Liver (tissue), 9 donors: Measurements from ENCODE around the gene FBXW7. TPM values are rescaled to one million over a fixed set of nuclear protein-coding genes. Genes with fewer than 3 reads are reported as not detected.

Experiments used
- DNase-seq: peaks from one replicate; pipeline ENCODE4 v3.0.0-alpha.2; 2017; ENCODE audit warnings: low spot score
- H3K27ac ChIP-seq, 2 donors: one replicate each; pipeline ENCODE4 v1.7.0; 2013; ENCODE audit warnings: inconsistent platforms in 2 of 2, low read length in 2 of 2, control low read depth in 1 of 2, low read depth in 1 of 2, mild to moderate bottlenecking in 1 of 2
- H3K27me3 ChIP-seq, 4 donors: one replicate each; pipeline versions ENCODE4 v1.6.1 to v1.7.0; 2013; ENCODE audit warnings: low read length in 3 of 4, inconsistent platforms in 1 of 4, mild to moderate bottlenecking in 1 of 4, moderate library complexity in 1 of 4; ENCODE audit not compliant: control insufficient read depth in 4 of 4, insufficient read depth in 4 of 4
- H3K36me3 ChIP-seq, 4 donors: one replicate each; pipeline versions ENCODE4 v1.6.1 to v1.7.0; 2013; ENCODE audit warnings: low read length in 3 of 4, mild to moderate bottlenecking in 3 of 4, low read depth in 1 of 4, moderate library complexity in 1 of 4; ENCODE audit not compliant: control insufficient read depth in 4 of 4, insufficient read depth in 3 of 4
- H3K4me1 ChIP-seq, 4 donors: one replicate each; pipeline versions ENCODE4 v1.6.1 to v1.7.0; 2013; ENCODE audit warnings: low read length in 3 of 4, mild to moderate bottlenecking in 3 of 4, moderate library complexity in 1 of 4; ENCODE audit not compliant: control insufficient read depth in 4 of 4, insufficient read depth in 4 of 4
- H3K4me3 ChIP-seq, 3 donors: one replicate each; pipeline versions ENCODE4 v1.6.1 to v1.7.0; 2013; ENCODE audit warnings: low read length in 3 of 3, control low read depth in 1 of 3, low read depth in 1 of 3, mild to moderate bottlenecking in 1 of 3
- H3K9ac ChIP-seq, 2 donors: one replicate each; pipeline ENCODE4 v1.7.0; 2013; ENCODE audit warnings: low read length in 2 of 2, mild to moderate bottlenecking in 2 of 2, moderate library complexity in 2 of 2, control low read depth in 1 of 2, low read depth in 1 of 2
- H3K9me3 ChIP-seq, 4 donors: one replicate each; pipeline versions ENCODE4 v1.6.1 to v1.7.0; 2013; ENCODE audit warnings: low read length in 3 of 4; ENCODE audit not compliant: control insufficient read depth in 4 of 4
- EGR1 ChIP-seq, 2 donors: IDR thresholded peaks; 2 replicates each; pipeline ENCODE4 v1.6.1; 2016 to 2018; ENCODE audit warnings: antibody characterized with exemption in 2 of 2, low read depth in 2 of 2
- FOXA1 ChIP-seq: IDR thresholded peaks from 2 replicates; pipeline ENCODE4 v1.6.1; 2016; ENCODE audit warnings: antibody characterized with exemption
- FOXA2 ChIP-seq: IDR thresholded peaks from 2 replicates; pipeline ENCODE4 v1.6.1; 2016; ENCODE audit warnings: antibody characterized with exemption
- GABPA ChIP-seq, 2 donors: IDR thresholded peaks in 1 of 2; conservative IDR thresholded peaks in 1 of 2; 2 replicates each; pipeline ENCODE4 v1.6.1; 2016; ENCODE audit warnings: antibody characterized with exemption in 2 of 2, mild to moderate bottlenecking in 1 of 2, moderate library complexity in 1 of 2
- HNF4A ChIP-seq, 2 donors: conservative IDR thresholded peaks; 2 replicates each; pipeline ENCODE4 v1.6.1; 2016; ENCODE audit warnings: antibody characterized with exemption in 2 of 2, mild to moderate bottlenecking in 2 of 2
- HNF4G ChIP-seq: IDR thresholded peaks from 2 replicates; pipeline ENCODE4 v1.6.1; 2016; ENCODE audit warnings: antibody characterized with exemption
- JUND ChIP-seq, 2 donors: IDR thresholded peaks; 2 replicates each; pipeline ENCODE4 v1.6.1; 2016; ENCODE audit warnings: antibody characterized with exemption in 2 of 2
- NR2F2 ChIP-seq: IDR thresholded peaks from 2 replicates; pipeline ENCODE4 v1.6.1; 2016; ENCODE audit warnings: antibody characterized with exemption
- RAD21 ChIP-seq, 2 donors: IDR thresholded peaks; 2 replicates each; pipeline ENCODE4 v1.6.1; 2016; ENCODE audit warnings: antibody characterized with exemption in 2 of 2, mild to moderate bottlenecking in 2 of 2
- RXRA ChIP-seq, 2 donors: IDR thresholded peaks; 2 replicates each; pipeline ENCODE4 v1.6.1; 2017 to 2018; ENCODE audit warnings: antibody characterized with exemption in 2 of 2, mild to moderate bottlenecking in 1 of 2
- SP1 ChIP-seq: IDR thresholded peaks from 2 replicates; pipeline ENCODE4 v1.6.1; 2018; ENCODE audit warnings: antibody characterized with exemption, mild to moderate bottlenecking
- YY1 ChIP-seq: IDR thresholded peaks from 2 replicates; pipeline ENCODE4 v1.6.1; 2016; ENCODE audit warnings: antibody characterized with exemption, mild to moderate bottlenecking
- WGBS: extraction: QIAGEN DNeasy Blood & Tissue Kit; methylation state at CpG from one replicate; pipeline ENCODE4 v1.1.7; 2013; 5-methylcytosine and 5-hydroxymethylcytosine counted together
- polyA plus RNA-seq, 2 donors: library from polyadenylated mRNA; stranded (reverse) in 1 of 2; unstranded in 1 of 2; fragments of 200-250 nt in 1 of 2; fragments of >200 nt in 1 of 2; fragmentation: Nextera tagmentation in 1 of 2; extraction: Ambion mirVana in 1 of 2; gene quantifications; one replicate each; pipeline versions ENCODE4 v1.2.1 to v1.2.3, GENCODE V29; 2013 to 2015
- total RNA-seq, 2 donors: library from RNA; depleted of rRNA; stranded (reverse); fragments of >200 nt; gene quantifications; one replicate each; pipeline ENCODE4 v1.2.3, GENCODE V29; 2014
- TF ChIP-seq, protein P1 (sequence below): IDR thresholded peaks from 2 replicates; pipeline ENCODE4 v1.6.1; 2016; ENCODE audit warnings: antibody characterized with exemption
- TF ChIP-seq, protein P2 (sequence below): IDR thresholded peaks from 2 replicates; pipeline ENCODE4 v1.6.1; 2016; ENCODE audit warnings: antibody characterized with exemption
- TF ChIP-seq, protein P3 (sequence below): fragments of 150-350 bp; IDR thresholded peaks from 2 replicates; pipeline ENCODE4 v1.5.1; 2017; ENCODE audit warnings: improper control_type of control experiment, low read depth, low read length; ENCODE audit not compliant: missing input control
- TF ChIP-seq, protein P4 (sequence below): IDR thresholded peaks from 2 replicates; pipeline ENCODE4 v1.6.1; 2016; ENCODE audit warnings: antibody characterized with exemption
- TF ChIP-seq, protein P5 (sequence below): IDR thresholded peaks from 2 replicates; pipeline ENCODE4 v1.6.1; 2016; ENCODE audit warnings: antibody characterized with exemption, mild to moderate bottlenecking
- donor health status: healthy.
- donor health status: healthy.
- donor health status: healthy.
- donor health status: healthy.
- donor health status: healthy.

The FBXW7 gene
- total and polyA plus RNA-seq, 4 donors = 4.0 to 56.9 (median 16.1) TPM

DNA sequence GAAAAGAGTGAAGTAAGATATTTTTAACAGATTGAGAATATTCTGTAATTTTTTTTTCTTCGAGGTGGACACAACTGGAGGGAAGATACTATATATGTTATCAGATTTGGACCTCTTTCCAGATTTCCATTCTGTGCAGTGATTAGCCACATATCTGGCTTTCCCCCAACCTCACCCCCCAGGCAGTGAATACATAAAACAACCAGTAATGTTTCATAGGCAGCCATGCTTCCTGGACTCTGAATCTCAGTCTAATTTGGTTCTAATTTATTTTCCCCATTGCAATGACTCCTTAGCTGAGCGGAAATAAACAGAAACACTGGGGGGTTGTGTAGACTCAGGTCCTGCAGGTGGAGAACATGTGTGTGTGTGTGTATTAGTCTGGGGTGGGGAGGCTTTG lies 226.5 kb downstream of the FBXW7 start (continued):
- TF ChIP-seq, protein P1, sequence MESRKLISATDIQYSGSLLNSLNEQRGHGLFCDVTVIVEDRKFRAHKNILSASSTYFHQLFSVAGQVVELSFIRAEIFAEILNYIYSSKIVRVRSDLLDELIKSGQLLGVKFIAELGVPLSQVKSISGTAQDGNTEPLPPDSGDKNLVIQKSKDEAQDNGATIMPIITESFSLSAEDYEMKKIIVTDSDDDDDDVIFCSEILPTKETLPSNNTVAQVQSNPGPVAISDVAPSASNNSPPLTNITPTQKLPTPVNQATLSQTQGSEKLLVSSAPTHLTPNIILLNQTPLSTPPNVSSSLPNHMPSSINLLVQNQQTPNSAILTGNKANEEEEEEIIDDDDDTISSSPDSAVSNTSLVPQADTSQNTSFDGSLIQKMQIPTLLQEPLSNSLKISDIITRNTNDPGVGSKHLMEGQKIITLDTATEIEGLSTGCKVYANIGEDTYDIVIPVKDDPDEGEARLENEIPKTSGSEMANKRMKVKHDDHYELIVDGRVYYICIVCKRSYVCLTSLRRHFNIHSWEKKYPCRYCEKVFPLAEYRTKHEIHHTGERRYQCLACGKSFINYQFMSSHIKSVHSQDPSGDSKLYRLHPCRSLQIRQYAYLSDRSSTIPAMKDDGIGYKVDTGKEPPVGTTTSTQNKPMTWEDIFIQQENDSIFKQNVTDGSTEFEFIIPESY = no peak
- TF ChIP-seq FOXA1 (no peak), RXRA (IDR thresholded peaks at IDR 0.05) (no peak), FOXA2 (no peak), HNF4A (conservative IDR thresholded peaks at IDR 0.05) (no peak), EGR1 (IDR thresholded peaks at IDR 0.05; ENCODE audit: low read depth in 2 of 2) (no peak)
- TF ChIP-seq, protein P2, sequence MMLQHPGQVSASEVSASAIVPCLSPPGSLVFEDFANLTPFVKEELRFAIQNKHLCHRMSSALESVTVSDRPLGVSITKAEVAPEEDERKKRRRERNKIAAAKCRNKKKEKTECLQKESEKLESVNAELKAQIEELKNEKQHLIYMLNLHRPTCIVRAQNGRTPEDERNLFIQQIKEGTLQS = no peak

DNA sequence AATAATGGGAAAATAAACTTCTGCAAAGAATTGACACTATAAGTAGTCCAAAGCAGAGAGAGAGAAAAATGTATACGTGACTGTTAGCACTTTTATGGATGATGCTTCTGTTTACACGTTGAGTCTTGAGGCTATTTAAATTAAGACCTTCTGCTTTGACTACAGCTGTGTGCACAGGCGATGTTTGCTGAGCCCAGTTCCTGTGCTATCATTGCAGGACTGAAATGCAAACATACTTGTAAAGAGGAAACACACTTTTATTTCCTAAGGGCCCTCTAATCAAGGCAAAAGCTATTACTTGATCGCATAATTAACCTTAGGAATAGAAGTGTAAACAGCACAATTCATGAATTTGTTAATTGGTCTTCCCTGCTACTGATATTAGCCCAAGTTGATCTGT lies 226.9 kb downstream of the FBXW7 start:
- no peaks in the 10 kb centered on the region for H3K36me3 ChIP-seq
- H3K9me3 ChIP-seq = no peaks in the 10 kb centered on the region
- H3K27ac ChIP-seq = no peak overlapping the region
- H3K4me1 ChIP-seq = no peaks in the 10 kb centered on the region
- no peak overlapping the region for H3K9ac ChIP-seq
- no peak overlapping the region for H3K4me3 ChIP-seq
- WGBS = 68% methylated on average over 4 of the region's 4 CpGs
- no peak for DNase-seq
- H3K27me3 ChIP-seq = no peaks in the 10 kb centered on the region
- no peak for TF ChIP-seq SP1
- no peak for TF ChIP-seq EGR1 (IDR thresholded peaks at IDR 0.05; ENCODE audit: low read depth in 2 of 2)
- TF ChIP-seq RXRA (IDR thresholded peaks at IDR 0.05) = no peak

DNA sequence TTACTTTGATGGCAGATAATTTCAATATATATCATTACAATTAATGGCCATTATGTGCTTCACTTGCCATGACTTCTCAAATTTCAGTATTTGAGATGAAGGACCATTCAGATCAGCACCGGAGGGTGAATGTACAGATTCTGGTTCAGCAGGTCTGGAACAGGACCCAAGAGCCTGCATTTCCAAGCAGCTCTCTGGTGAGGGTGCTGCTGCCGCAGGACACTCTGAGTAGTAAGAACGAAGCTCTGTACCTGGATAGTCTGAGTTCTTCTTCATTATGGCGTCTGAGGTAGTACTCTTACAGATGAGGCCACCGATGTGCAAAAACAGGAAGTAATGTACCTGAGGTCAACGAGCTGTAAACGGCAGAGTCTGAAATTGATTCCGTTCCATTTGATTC lies 228.2 kb downstream of the FBXW7 start:
- DNase-seq = no peak
- H3K9me3 ChIP-seq = no peaks in the 10 kb centered on the region
- H3K4me1 ChIP-seq = no peaks in the 10 kb centered on the region
- TF ChIP-seq YY1 = no peak
- WGBS = 85% methylated on average over 8 of the region's 8 CpGs
- H3K27me3 ChIP-seq = no peaks in the 10 kb centered on the region
- H3K9ac ChIP-seq = no peak overlapping the region
- no peak overlapping the region for H3K27ac ChIP-seq
- no peak overlapping the region for H3K4me3 ChIP-seq
- no peaks in the 10 kb centered on the region for H3K36me3 ChIP-seq

DNA sequence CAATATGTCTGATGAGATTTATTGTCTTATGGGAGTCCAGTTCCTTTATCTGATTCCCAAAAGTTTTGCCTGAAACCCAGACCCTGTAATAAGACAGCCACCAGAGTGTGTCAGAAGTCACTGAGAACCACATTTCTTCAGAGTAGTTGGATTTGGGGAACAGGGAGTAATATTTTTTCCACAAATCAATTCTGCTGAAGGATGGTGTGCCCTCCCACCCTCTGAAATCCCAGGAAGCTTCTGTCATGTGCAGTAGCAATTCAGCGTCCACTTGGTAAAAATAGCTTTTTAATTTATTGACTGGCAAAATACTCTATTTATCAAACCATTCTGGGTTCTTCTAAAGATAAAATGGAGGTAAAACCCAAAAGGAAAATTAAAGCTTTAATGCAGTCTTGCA lies 229.4 kb downstream of the FBXW7 start:
- H3K27me3 ChIP-seq = no peaks in the 10 kb centered on the region
- TF ChIP-seq, protein P3, sequence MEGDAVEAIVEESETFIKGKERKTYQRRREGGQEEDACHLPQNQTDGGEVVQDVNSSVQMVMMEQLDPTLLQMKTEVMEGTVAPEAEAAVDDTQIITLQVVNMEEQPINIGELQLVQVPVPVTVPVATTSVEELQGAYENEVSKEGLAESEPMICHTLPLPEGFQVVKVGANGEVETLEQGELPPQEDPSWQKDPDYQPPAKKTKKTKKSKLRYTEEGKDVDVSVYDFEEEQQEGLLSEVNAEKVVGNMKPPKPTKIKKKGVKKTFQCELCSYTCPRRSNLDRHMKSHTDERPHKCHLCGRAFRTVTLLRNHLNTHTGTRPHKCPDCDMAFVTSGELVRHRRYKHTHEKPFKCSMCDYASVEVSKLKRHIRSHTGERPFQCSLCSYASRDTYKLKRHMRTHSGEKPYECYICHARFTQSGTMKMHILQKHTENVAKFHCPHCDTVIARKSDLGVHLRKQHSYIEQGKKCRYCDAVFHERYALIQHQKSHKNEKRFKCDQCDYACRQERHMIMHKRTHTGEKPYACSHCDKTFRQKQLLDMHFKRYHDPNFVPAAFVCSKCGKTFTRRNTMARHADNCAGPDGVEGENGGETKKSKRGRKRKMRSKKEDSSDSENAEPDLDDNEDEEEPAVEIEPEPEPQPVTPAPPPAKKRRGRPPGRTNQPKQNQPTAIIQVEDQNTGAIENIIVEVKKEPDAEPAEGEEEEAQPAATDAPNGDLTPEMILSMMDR = no peak
- TF ChIP-seq, protein P4, sequence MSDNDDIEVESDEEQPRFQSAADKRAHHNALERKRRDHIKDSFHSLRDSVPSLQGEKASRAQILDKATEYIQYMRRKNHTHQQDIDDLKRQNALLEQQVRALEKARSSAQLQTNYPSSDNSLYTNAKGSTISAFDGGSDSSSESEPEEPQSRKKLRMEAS = no peak
- no peak for TF ChIP-seq NR2F2
- no peak for TF ChIP-seq JUND (IDR thresholded peaks at IDR 0.05)
- no peak for TF ChIP-seq SP1
- TF ChIP-seq RAD21 (IDR thresholded peaks at IDR 0.05) = no peak
- TF ChIP-seq, protein P5, sequence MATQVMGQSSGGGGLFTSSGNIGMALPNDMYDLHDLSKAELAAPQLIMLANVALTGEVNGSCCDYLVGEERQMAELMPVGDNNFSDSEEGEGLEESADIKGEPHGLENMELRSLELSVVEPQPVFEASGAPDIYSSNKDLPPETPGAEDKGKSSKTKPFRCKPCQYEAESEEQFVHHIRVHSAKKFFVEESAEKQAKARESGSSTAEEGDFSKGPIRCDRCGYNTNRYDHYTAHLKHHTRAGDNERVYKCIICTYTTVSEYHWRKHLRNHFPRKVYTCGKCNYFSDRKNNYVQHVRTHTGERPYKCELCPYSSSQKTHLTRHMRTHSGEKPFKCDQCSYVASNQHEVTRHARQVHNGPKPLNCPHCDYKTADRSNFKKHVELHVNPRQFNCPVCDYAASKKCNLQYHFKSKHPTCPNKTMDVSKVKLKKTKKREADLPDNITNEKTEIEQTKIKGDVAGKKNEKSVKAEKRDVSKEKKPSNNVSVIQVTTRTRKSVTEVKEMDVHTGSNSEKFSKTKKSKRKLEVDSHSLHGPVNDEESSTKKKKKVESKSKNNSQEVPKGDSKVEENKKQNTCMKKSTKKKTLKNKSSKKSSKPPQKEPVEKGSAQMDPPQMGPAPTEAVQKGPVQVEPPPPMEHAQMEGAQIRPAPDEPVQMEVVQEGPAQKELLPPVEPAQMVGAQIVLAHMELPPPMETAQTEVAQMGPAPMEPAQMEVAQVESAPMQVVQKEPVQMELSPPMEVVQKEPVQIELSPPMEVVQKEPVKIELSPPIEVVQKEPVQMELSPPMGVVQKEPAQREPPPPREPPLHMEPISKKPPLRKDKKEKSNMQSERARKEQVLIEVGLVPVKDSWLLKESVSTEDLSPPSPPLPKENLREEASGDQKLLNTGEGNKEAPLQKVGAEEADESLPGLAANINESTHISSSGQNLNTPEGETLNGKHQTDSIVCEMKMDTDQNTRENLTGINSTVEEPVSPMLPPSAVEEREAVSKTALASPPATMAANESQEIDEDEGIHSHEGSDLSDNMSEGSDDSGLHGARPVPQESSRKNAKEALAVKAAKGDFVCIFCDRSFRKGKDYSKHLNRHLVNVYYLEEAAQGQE = no peak
- TF ChIP-seq HNF4G = no peak
- no peak for TF ChIP-seq FOXA1
- TF ChIP-seq, protein P1 = no peak
- TF ChIP-seq, protein P2 = no peak
- no peak for TF ChIP-seq GABPA (IDR thresholded peaks at IDR 0.05 in 1 of 2, conservative IDR thresholded peaks at IDR 0.05 in 1 of 2)
- TF ChIP-seq FOXA2 = no peak

More for the DNA sequence above, 229.4 kb downstream of the FBXW7 start:
- Histone ChIP-seq H3K9ac (no peak overlapping the region), H3K27ac (no peak overlapping the region), H3K4me3 (no peak overlapping the region), H3K4me1 (no peaks in the 10 kb centered on the region), H3K36me3 (no peaks in the 10 kb centered on the region), H3K9me3 (no peaks in the 10 kb centered on the region)
- DNase-seq = no peak
- WGBS = 75% methylated on average over 1 of the region's 1 CpG
